Spleen (tissue), 11 donors: Measurements from ENCODE around the gene PANX1. TPM values are rescaled to one million over a fixed set of nuclear protein-coding genes. Genes with fewer than 3 reads are reported as not detected.

Experiments
- DNase-seq: peaks from one replicate; pipeline ENCODE4 v3.0.0-alpha.2; 2020
- H3K27ac ChIP-seq, 8 donors: fragments of 200-600 bp; sonication (generic) in 7 of 8; 1 replicate in 4 of 8; 2 replicates in 4 of 8; pipeline versions ENCODE4 v1.5.0 to v1.8.0; 2016 to 2021; ENCODE audit warnings: inconsistent platforms in 4 of 8, mild to moderate bottlenecking in 4 of 8, moderate library complexity in 1 of 8
- H3K27me3 ChIP-seq, 7 donors: fragments of 200-600 bp; sonication (generic) in 6 of 7; replicated peaks in 1 of 7; 1 replicate in 4 of 7; 2 replicates in 3 of 7; pipeline versions ENCODE4 v1.5.0 to v1.8.0; 2016 to 2021; ENCODE audit warnings: inconsistent platforms in 3 of 7, mild to moderate bottlenecking in 1 of 7
- H3K36me3 ChIP-seq, 6 donors: fragments of 200-600 bp; sonication (generic) in 5 of 6; 1 replicate in 4 of 6; 2 replicates in 2 of 6; pipeline versions ENCODE4 v1.5.0 to v1.8.0; 2016 to 2021; ENCODE audit warnings: inconsistent platforms in 2 of 6
- H3K4me1 ChIP-seq, 6 donors: fragments of 200-600 bp; sonication (generic) in 5 of 6; 1 replicate in 3 of 6; 2 replicates in 3 of 6; pipeline versions ENCODE4 v1.5.0 to v1.8.0; 2016 to 2021; ENCODE audit warnings: inconsistent platforms in 3 of 6
- H3K4me3 ChIP-seq, 8 donors: fragments of 200-600 bp; sonication (generic) in 7 of 8; 1 replicate in 4 of 8; 2 replicates in 4 of 8; pipeline versions ENCODE4 v1.5.0 to v1.8.0; 2016 to 2021; ENCODE audit warnings: inconsistent platforms in 4 of 8, mild to moderate bottlenecking in 4 of 8, moderate library complexity in 2 of 8
- H3K9me3 ChIP-seq, 8 donors: fragments of 200-600 bp; sonication (generic) in 7 of 8; 1 replicate in 4 of 8; 2 replicates in 4 of 8; pipeline versions ENCODE4 v1.5.0 to v1.8.0; 2016 to 2021; ENCODE audit warnings: inconsistent platforms in 4 of 8
- POLR2A ChIP-seq, 3 donors: fragments of 450-650 bp; IDR thresholded peaks; one replicate each; pipeline ENCODE4 v1.5.1; 2017; ENCODE audit warnings: antibody characterized with exemption in 3 of 3, mild to moderate bottlenecking in 1 of 3
- POLR2AphosphoS5 ChIP-seq, 3 donors: sonication (generic); formaldehyde crosslinking; IDR thresholded peaks; one replicate each; pipeline ENCODE4 v1.5.1; 2017; ENCODE audit warnings: antibody characterized with exemption in 3 of 3
- WGBS, 5 donors: extraction: QIAGEN DNeasy Blood & Tissue Kit in 3 of 5; methylation state at CpG; one replicate each; pipeline versions ENCODE4 v1.1.5 to v1.1.7; 2013 to 2018; 5-methylcytosine and 5-hydroxymethylcytosine counted together
- intact Hi-C: fragments of 100-400 bp; cut with DNase I; formaldehyde crosslinking; loops from one replicate; pipeline ENCODE4 v1.15.0; 2023; ENCODE audit warnings: low total_unique reads
- polyA plus RNA-seq, 3 donors: library from polyadenylated mRNA; stranded (reverse); fragments of 200-250 nt; gene quantifications; one replicate each; pipeline ENCODE4 v1.2.1, GENCODE V29; 2013
- total RNA-seq, 7 donors: library from RNA; depleted of rRNA in 3 of 7; stranded (reverse); fragments of >200 nt in 3 of 7; fragmentation: NEBNext Ultra II Directional in 4 of 7; extraction: Animal tissue kit (Norgen Biotek cat#: 25700) in 4 of 7; gene quantifications; one replicate each; pipeline versions ENCODE4 v1.1.0 to v1.2.1, GENCODE V29; 2016 to 2021
- TF ChIP-seq, protein P1 (sequence below), 11 experiments: fragments of 200-600 bp in 7 of 11; fragments of 450-650 bp in 4 of 11; sonication (generic) in 4 of 11; IDR thresholded peaks in 8 of 11; conservative IDR thresholded peaks in 3 of 11; 1 replicate in 7 of 11; 2 replicates in 4 of 11; pipeline versions ENCODE4 v1.4.0 to v1.8.0; 2016 to 2021; ENCODE audit warnings: antibody characterized with exemption in 11 of 11, inconsistent platforms in 4 of 11, mild to moderate bottlenecking in 1 of 11
- donor health status: healthy with polysubstance abuse.
- donor health status: DM: no; HTN: no; CAD: no; lungs with moderate emphysema.
- donor health status: DM: no; HTN: no; CAD: no.
- donor health status: Bipolar disorder and iron deficiency.
- donor health status: healthy.
- donor health status: DM: no; HTN: no; CAD: no.
- donor health status: DM: yes; HTN: yes; CAD: no.

Gene PANX1
- total and polyA plus RNA-seq, 10 donors, result 1.6 to 15.1 (median 11.5) TPM

DNA sequence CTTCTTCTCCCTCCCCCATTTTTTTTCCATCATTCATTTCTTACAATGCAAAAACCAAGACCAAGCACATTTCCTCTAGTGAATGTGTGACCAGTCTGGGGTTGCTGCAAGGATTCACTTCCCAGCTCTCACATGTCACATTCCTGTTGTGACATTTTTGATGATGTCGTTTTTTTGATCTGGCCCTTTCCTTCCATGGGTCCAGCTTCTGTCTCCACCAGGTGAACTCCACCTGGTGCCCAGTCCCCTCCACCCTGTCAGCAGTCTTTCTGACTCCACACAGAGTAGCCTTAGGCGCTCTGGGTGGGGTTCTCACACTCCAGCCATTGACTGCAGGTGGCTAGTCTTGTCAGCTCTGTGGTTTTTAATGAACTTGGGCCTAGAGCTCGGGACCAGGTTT, 15.6 kb downstream of the PANX1 start:
- H3K9me3 ChIP-seq, result no peaks in the 10 kb centered on the region
- H3K27me3 ChIP-seq, result no peaks in the 10 kb centered on the region
- WGBS, 5 donors, result 83 to 94% (median 88%) methylated on average over 3 of the region's 3 CpGs
- intact Hi-C loops, result no loop called here
- TF ChIP-seq POLR2AphosphoS5 (IDR thresholded peaks at IDR 0.05) (no peak), POLR2A (IDR thresholded peaks at IDR 0.05) (no peak)
- TF ChIP-seq, protein P1, sequence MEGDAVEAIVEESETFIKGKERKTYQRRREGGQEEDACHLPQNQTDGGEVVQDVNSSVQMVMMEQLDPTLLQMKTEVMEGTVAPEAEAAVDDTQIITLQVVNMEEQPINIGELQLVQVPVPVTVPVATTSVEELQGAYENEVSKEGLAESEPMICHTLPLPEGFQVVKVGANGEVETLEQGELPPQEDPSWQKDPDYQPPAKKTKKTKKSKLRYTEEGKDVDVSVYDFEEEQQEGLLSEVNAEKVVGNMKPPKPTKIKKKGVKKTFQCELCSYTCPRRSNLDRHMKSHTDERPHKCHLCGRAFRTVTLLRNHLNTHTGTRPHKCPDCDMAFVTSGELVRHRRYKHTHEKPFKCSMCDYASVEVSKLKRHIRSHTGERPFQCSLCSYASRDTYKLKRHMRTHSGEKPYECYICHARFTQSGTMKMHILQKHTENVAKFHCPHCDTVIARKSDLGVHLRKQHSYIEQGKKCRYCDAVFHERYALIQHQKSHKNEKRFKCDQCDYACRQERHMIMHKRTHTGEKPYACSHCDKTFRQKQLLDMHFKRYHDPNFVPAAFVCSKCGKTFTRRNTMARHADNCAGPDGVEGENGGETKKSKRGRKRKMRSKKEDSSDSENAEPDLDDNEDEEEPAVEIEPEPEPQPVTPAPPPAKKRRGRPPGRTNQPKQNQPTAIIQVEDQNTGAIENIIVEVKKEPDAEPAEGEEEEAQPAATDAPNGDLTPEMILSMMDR (IDR thresholded peaks at IDR 0.05 in 8 of 11, conservative IDR thresholded peaks at IDR 0.05 in 3 of 11), result no peak
- no peak overlapping the region for H3K27ac ChIP-seq
- H3K36me3 ChIP-seq, result no peaks in the 10 kb centered on the region
- DNase-seq, result no peak
- no peak overlapping the region for H3K4me3 ChIP-seq
- peaks cover 0 to 92% (median 40%) of the 10 kb centered on the region in 6 donors for H3K4me1 ChIP-seq

DNA sequence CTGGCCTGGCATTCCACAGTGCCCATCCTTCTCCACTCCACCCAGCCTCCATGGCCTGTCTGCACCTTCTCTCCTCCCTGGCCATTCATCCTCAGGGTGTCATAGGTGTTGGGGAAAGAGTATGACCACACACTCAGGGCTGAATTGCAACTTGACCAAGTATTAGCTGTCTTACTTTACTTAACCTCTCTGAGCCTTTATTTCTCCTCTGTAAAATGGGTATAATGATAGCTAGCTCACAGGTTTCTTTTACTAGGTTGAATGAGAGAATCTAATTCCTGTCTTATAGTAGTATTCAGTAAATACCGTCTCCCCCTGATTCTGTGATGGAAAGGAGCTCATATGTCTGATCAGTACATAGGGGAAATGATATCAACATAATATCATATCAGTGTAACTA, 16.0 kb downstream of the PANX1 start:
- Histone ChIP-seq H3K36me3 (no peaks in the 10 kb centered on the region), H3K4me1 (peaks cover 0 to 96% (median 40%) of the 10 kb centered on the region in 6 donors), H3K27me3 (no peaks in the 10 kb centered on the region), H3K4me3 (no peak overlapping the region), H3K27ac (no peak overlapping the region), H3K9me3 (no peaks in the 10 kb centered on the region)
- intact Hi-C loops, result no loop called here
- WGBS, 5 donors, result 94 to 100% (median 100%) methylated on average over 1 of the region's 1 CpG
- TF ChIP-seq, protein P1 (IDR thresholded peaks at IDR 0.05 in 8 of 11, conservative IDR thresholded peaks at IDR 0.05 in 3 of 11), result no peak
- TF ChIP-seq POLR2AphosphoS5 (IDR thresholded peaks at IDR 0.05), result no peak
- no peak for TF ChIP-seq POLR2A (IDR thresholded peaks at IDR 0.05)
- no peak for DNase-seq

DNA sequence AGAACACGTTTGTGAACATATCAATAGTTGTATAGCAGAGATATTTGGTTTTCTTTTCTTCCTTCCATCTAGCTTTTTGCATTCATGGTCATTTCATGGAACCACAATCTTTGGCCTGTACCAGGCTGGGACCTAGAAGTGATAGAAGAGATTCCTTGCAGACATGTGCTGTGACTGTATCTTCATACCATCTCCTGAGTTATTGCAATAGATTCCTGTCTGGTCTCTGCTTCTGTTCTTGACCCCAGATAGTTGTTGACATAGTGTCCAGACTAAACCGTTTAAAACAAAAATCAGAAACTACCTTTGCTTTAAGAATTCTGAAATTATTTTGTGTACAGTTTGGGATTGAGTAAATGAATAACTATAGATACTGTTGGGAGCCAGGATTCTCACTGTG, 16.8 kb downstream of the PANX1 start:
- DNase-seq, result no peak
- WGBS, 5 donors, result 78 to 86% (median 84%) methylated on average over 2 of the region's 2 CpGs
- no peaks in the 10 kb centered on the region for H3K9me3 ChIP-seq
- no peaks in the 10 kb centered on the region for H3K36me3 ChIP-seq
- TF ChIP-seq, protein P1 (IDR thresholded peaks at IDR 0.05 in 8 of 11, conservative IDR thresholded peaks at IDR 0.05 in 3 of 11), result no peak
- TF ChIP-seq POLR2A (IDR thresholded peaks at IDR 0.05), result no peak
- TF ChIP-seq POLR2AphosphoS5 (IDR thresholded peaks at IDR 0.05), result no peak
- intact Hi-C loops, result no loop called here
- peaks cover 0 to 96% (median 47%) of the 10 kb centered on the region in 6 donors for H3K4me1 ChIP-seq
- H3K4me3 ChIP-seq, result no peak overlapping the region
- no peaks in the 10 kb centered on the region for H3K27me3 ChIP-seq
- H3K27ac ChIP-seq, result no peak overlapping the region

DNA sequence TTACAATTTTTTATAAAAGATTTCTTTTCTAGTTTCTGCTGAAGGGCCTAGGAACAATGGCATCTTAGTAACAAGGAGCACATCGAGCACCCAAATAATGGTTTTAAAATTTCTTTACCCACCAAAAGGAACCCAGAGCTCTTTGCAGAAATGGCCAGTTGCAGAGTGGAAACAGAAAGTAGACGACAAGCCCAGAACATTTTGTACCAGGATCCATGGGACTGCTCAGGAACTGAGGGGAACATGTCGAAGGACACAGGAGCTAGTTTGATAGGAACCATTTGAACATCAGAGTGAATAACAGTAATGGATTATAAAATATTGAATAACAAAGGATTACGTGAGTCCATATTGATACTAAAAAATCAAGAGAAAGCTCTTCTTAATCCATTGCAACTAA, 17.3 kb downstream of the PANX1 start:
- Histone ChIP-seq H3K27me3 (no peaks in the 10 kb centered on the region), H3K36me3 (no peaks in the 10 kb centered on the region), H3K9me3 (no peaks in the 10 kb centered on the region), H3K4me1 (peaks cover 0 to 98% (median 50%) of the 10 kb centered on the region in 6 donors), H3K4me3 (no peak overlapping the region), H3K27ac (no peak overlapping the region)
- intact Hi-C loops, result no loop called here
- 88 to 93% (median 89%) methylated on average over 4 of the region's 4 CpGs for WGBS, 5 donors
- DNase-seq, result no peak
- no peak for TF ChIP-seq POLR2AphosphoS5 (IDR thresholded peaks at IDR 0.05)

DNA sequence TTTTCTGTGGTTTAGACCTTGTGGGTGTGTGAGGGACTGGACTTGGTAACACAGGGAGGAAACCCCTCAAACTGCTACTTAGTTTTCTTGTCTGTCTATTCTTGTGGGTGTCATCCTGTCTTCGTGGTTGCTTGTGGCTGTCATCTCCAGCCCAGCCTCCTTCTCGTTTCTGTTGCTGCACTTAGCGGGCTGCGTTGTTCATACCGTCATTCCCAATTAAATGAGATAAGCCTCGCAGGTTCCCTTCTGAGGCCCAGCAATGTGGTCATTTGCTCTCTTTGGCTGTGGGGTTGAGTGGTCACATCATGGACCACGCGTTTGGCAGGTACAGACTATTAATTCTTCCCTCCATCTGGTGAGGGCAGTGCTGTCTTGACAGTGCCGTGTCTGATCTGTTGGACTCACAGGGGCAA, 18.8 kb downstream of the PANX1 start:
- H3K27me3 ChIP-seq, result no peaks in the 10 kb centered on the region
- intact Hi-C loops, result no loop called here
- H3K4me3 ChIP-seq, result no peak overlapping the region
- no peaks in the 10 kb centered on the region for H3K36me3 ChIP-seq
- H3K9me3 ChIP-seq, result no peaks in the 10 kb centered on the region
- no peak for DNase-seq
- TF ChIP-seq POLR2A (IDR thresholded peaks at IDR 0.05) (no peak), POLR2AphosphoS5 (IDR thresholded peaks at IDR 0.05) (no peak)
- TF ChIP-seq, protein P1 (IDR thresholded peaks at IDR 0.05 in 8 of 11, conservative IDR thresholded peaks at IDR 0.05 in 3 of 11), result no peak
- no peak overlapping the region for H3K27ac ChIP-seq
- H3K4me1 ChIP-seq, result peaks cover 0 to 98% (median 48%) of the 10 kb centered on the region in 6 donors
- WGBS, 5 donors, result 66 to 79% (median 71%) methylated on average over 9 of the region's 9 CpGs
